Gastrocnemius medialis (tissue), 4 donors: Measurements from ENCODE around the gene CA9. TPM values are rescaled to one million over a fixed set of nuclear protein-coding genes. Genes with fewer than 3 reads are reported as not detected.

ENCODE experiments used
- ATAC-seq, 2 donors: fragments of 150-250 bp; one replicate each; pipeline ENCODE4 v1.9.1; 2016
- DNase-seq, 2 donors: peaks; one replicate each; pipeline ENCODE4 v3.0.0-alpha.2; 2019
- H3K27ac ChIP-seq, 4 donors: fragments of 200-600 bp; sonication (generic); 1 replicate in 1 of 4; 2 replicates in 3 of 4; pipeline ENCODE4 v1.5.1; 2016 to 2018; ENCODE audit warnings: mild to moderate bottlenecking in 2 of 4, moderate library complexity in 1 of 4
- H3K27me3 ChIP-seq, 3 donors: fragments of 200-600 bp; sonication (generic) in 2 of 3; 1 replicate in 1 of 3; 2 replicates in 2 of 3; pipeline versions ENCODE4 v1.5.1 to v1.6.0; 2016 to 2019; ENCODE audit warnings: mild to moderate bottlenecking in 1 of 3, moderate library complexity in 1 of 3
- H3K36me3 ChIP-seq, 2 donors: fragments of 200-600 bp; sonication (generic) in 1 of 2; one replicate each; pipeline ENCODE4 v1.5.1; 2017 to 2018
- H3K4me1 ChIP-seq, 2 donors: fragments of 200-600 bp; sonication (generic) in 1 of 2; one replicate each; pipeline ENCODE4 v1.5.1; 2016 to 2017; ENCODE audit warnings: mild to moderate bottlenecking in 2 of 2
- H3K4me3 ChIP-seq, 4 donors: fragments of 200-600 bp; sonication (generic) in 3 of 4; 1 replicate in 1 of 4; 2 replicates in 3 of 4; pipeline ENCODE4 v1.5.1; 2016 to 2019; ENCODE audit warnings: mild to moderate bottlenecking in 2 of 4
- H3K9me3 ChIP-seq, 3 donors: fragments of 200-600 bp; sonication (generic) in 2 of 3; 1 replicate in 1 of 3; 2 replicates in 2 of 3; pipeline ENCODE4 v1.5.1; 2016 to 2019
- POLR2A ChIP-seq, 2 donors: fragments of 450-650 bp; IDR thresholded peaks; one replicate each; pipeline ENCODE4 v1.6.1; 2017; ENCODE audit warnings: antibody characterized with exemption in 2 of 2, mild to moderate bottlenecking in 2 of 2, moderate library complexity in 2 of 2
- in situ Hi-C, 4 donors: fragments of 200-750 bp; cut with MboI; loops; one replicate each; pipeline versions ENCODE4 v1.15.0 to v1.8.0; 2017; ENCODE audit warnings: low sequenced_read_pairs in 4 of 4
- intact Hi-C: fragments of 100-400 bp; cut with DNase I; formaldehyde crosslinking; loops from one replicate; pipeline ENCODE4 v1.15.1; 2023; ENCODE audit warnings: low total_unique reads
- total RNA-seq, 4 donors: library from RNA; depleted of rRNA; stranded (reverse); fragments of >200 nt; gene quantifications; one replicate each; pipeline versions ENCODE4 v1.1.0 to v1.2.3, GENCODE V29; 2016
- TF ChIP-seq, protein P1 (sequence below), 5 experiments: fragments of 450-650 bp in 3 of 5; fragments of 200-600 bp in 2 of 5; sonication (generic) in 2 of 5; IDR thresholded peaks in 4 of 5; conservative IDR thresholded peaks in 1 of 5; 1 replicate in 4 of 5; 2 replicates in 1 of 5; pipeline ENCODE4 v1.5.1; 2016 to 2019; ENCODE audit warnings: antibody characterized with exemption in 5 of 5, mild to moderate bottlenecking in 3 of 5, moderate library complexity in 3 of 5

CA9 gene
- total RNA-seq, 4 donors from 2014 or later = not detected

DNA sequence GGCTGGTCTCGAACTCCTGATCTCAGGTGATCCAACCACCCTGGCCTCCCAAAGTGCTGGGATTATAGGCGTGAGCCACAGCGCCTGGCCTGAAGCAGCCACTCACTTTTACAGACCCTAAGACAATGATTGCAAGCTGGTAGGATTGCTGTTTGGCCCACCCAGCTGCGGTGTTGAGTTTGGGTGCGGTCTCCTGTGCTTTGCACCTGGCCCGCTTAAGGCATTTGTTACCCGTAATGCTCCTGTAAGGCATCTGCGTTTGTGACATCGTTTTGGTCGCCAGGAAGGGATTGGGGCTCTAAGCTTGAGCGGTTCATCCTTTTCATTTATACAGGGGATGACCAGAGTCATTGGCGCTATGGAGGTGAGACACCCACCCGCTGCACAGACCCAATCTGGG, 1.5 kb downstream of the CA9 start:
- Histone ChIP-seq H3K4me1 (peaks cover 7 to 24% of the 10 kb centered on the region in 2 donors), H3K36me3 (no peaks in the 10 kb centered on the region), H3K4me3 (peak overlapping the region; percentile 49 to 81 (median 56)), H3K9me3 (no peaks in the 10 kb centered on the region), H3K27me3 (no peaks in the 10 kb centered on the region), H3K27ac (no peak overlapping the region)
- in situ Hi-C loops = no loop called here
- ATAC-seq = no peak
- intact Hi-C loops = no loop called here
- DNase-seq = no peak
- no peak for TF ChIP-seq POLR2A (IDR thresholded peaks at IDR 0.05)
- TF ChIP-seq, protein P1, sequence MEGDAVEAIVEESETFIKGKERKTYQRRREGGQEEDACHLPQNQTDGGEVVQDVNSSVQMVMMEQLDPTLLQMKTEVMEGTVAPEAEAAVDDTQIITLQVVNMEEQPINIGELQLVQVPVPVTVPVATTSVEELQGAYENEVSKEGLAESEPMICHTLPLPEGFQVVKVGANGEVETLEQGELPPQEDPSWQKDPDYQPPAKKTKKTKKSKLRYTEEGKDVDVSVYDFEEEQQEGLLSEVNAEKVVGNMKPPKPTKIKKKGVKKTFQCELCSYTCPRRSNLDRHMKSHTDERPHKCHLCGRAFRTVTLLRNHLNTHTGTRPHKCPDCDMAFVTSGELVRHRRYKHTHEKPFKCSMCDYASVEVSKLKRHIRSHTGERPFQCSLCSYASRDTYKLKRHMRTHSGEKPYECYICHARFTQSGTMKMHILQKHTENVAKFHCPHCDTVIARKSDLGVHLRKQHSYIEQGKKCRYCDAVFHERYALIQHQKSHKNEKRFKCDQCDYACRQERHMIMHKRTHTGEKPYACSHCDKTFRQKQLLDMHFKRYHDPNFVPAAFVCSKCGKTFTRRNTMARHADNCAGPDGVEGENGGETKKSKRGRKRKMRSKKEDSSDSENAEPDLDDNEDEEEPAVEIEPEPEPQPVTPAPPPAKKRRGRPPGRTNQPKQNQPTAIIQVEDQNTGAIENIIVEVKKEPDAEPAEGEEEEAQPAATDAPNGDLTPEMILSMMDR (IDR thresholded peaks at IDR 0.05 in 4 of 5, conservative IDR thresholded peaks at IDR 0.05 in 1 of 5) = no peak

DNA sequence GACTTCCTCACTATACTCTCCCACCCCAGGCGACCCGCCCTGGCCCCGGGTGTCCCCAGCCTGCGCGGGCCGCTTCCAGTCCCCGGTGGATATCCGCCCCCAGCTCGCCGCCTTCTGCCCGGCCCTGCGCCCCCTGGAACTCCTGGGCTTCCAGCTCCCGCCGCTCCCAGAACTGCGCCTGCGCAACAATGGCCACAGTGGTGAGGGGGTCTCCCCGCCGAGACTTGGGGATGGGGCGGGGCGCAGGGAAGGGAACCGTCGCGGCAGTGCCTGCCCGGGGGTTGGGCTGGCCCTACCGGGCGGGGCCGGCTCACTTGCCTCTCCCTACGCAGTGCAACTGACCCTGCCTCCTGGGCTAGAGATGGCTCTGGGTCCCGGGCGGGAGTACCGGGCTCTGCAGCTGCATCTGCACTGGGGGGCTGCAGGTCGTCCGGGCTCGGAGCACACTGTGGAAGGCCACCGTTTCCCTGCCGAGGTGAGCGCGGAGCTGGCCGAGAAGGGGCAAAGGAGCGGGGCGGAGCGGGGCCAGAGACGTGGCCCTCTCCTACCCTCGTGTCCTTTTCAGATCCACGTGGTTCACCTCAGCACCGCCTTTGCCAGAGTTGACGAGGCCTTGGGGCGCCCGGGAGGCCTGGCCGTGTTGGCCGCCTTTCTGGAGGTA, 2.1 kb downstream of the CA9 start:
- no peaks in the 10 kb centered on the region for H3K9me3 ChIP-seq
- ATAC-seq = peak in 1 of 2 donors; percentile 12
- H3K27me3 ChIP-seq = no peaks in the 10 kb centered on the region
- H3K27ac ChIP-seq = no peak overlapping the region
- TF ChIP-seq POLR2A (IDR thresholded peaks at IDR 0.05) = no peak
- TF ChIP-seq, protein P1 (IDR thresholded peaks at IDR 0.05 in 4 of 5, conservative IDR thresholded peaks at IDR 0.05 in 1 of 5) = no peak
- in situ Hi-C loops = no loop called here
- intact Hi-C loops = no loop called here
- H3K36me3 ChIP-seq = no peaks in the 10 kb centered on the region
- DNase-seq = no peak
- peaks cover 7 to 24% of the 10 kb centered on the region in 2 donors for H3K4me1 ChIP-seq
- H3K4me3 ChIP-seq = peak overlapping the region; percentile 49 to 81 (median 56)

DNA sequence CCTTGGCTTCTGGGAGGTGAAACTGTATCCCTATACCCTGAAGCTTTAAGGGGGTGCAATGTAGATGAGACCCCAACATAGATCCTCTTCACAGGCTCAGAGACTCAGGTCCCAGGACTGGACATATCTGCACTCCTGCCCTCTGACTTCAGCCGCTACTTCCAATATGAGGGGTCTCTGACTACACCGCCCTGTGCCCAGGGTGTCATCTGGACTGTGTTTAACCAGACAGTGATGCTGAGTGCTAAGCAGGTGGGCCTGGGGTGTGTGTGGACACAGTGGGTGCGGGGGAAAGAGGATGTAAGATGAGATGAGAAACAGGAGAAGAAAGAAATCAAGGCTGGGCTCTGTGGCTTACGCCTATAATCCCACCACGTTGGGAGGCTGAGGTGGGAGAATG, 5.4 kb downstream of the CA9 start:
- in situ Hi-C loops = no loop called here

DNA sequence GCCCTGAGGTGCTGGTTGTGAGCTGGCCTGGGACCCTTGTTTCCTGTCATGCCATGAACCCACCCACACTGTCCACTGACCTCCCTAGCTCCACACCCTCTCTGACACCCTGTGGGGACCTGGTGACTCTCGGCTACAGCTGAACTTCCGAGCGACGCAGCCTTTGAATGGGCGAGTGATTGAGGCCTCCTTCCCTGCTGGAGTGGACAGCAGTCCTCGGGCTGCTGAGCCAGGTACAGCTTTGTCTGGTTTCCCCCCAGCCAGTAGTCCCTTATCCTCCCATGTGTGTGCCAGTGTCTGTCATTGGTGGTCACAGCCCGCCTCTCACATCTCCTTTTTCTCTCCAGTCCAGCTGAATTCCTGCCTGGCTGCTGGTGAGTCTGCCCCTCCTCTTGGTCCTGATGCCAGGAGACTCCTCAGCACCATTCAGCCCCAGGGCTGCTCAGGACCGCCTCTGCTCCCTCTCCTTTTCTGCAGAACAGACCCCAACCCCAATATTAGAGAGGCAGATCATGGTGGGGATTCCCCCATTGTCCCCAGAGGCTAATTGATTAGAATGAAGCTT, 6.1 kb downstream of the CA9 start:
- ATAC-seq (no peak), DNase-seq (no peak)
- no peak for TF ChIP-seq POLR2A (IDR thresholded peaks at IDR 0.05)
- TF ChIP-seq, protein P1 (IDR thresholded peaks at IDR 0.05 in 4 of 5, conservative IDR thresholded peaks at IDR 0.05 in 1 of 5) = no peak
- H3K4me3 ChIP-seq = no peak overlapping the region
- in situ Hi-C loops (no loop called here), intact Hi-C loops (no loop called here)
- no peak overlapping the region for H3K27ac ChIP-seq
- no peaks in the 10 kb centered on the region for H3K27me3 ChIP-seq
- H3K4me1 ChIP-seq = peaks cover 0 to 19% of the 10 kb centered on the region in 2 donors
- peaks cover 0 to 22% of the 10 kb centered on the region in 2 donors for H3K36me3 ChIP-seq
- H3K9me3 ChIP-seq = no peaks in the 10 kb centered on the region

More for the DNA sequence above, 5.4 kb downstream of the CA9 start:
- intact Hi-C loops = no loop called here
- H3K4me3 ChIP-seq = no peak overlapping the region
- H3K9me3 ChIP-seq = no peaks in the 10 kb centered on the region
- DNase-seq (no peak), ATAC-seq (no peak)
- TF ChIP-seq POLR2A (IDR thresholded peaks at IDR 0.05) = no peak
- H3K36me3 ChIP-seq = peaks cover 0 to 15% of the 10 kb centered on the region in 2 donors
- H3K27ac ChIP-seq = no peak overlapping the region
- peaks cover under 1 to 12% of the 10 kb centered on the region in 2 donors for H3K4me1 ChIP-seq
- no peaks in the 10 kb centered on the region for H3K27me3 ChIP-seq

DNA sequence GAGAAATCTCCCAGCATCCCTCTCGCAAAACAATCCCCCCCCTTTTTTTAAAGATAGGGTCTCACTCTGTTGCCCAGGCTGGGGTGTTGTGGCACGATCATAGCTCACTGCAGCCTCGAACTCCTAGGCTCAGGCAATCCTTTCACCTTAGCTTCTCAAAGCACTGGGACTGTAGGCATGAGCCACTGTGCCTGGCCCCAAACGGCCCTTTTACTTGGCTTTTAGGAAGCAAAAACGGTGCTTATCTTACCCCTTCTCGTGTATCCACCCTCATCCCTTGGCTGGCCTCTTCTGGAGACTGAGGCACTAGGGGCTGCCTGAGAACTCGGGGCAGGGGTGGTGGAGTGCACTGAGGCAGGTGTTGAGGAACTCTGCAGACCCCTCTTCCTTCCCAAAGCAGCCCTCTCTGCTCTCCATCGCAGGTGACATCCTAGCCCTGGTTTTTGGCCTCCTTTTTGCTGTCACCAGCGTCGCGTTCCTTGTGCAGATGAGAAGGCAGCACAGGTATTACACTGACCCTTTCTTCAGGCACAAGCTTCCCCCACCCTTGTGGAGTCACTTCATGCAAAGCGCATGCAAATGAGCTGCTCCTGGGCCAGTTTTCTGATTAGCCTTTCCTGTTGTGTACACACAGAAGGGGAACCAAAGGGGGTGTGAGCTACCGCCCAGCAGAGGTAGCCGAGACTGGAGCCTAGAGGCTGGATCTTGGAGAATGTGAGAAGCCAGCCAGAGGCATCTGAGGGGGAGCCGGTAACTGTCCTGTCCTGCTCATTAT, 6.8 kb downstream of the CA9 start:
- in situ Hi-C loops = no loop called here
- intact Hi-C loops = no loop called here
- TF ChIP-seq, protein P1 (IDR thresholded peaks at IDR 0.05 in 4 of 5, conservative IDR thresholded peaks at IDR 0.05 in 1 of 5) = no peak
- no peak for TF ChIP-seq POLR2A (IDR thresholded peaks at IDR 0.05)
- Histone ChIP-seq H3K27me3 (no peaks in the 10 kb centered on the region), H3K4me3 (no peak overlapping the region), H3K4me1 (peaks cover 5 to 25% of the 10 kb centered on the region in 2 donors), H3K36me3 (peaks cover 0 to 29% of the 10 kb centered on the region in 2 donors), H3K27ac (peak overlapping the region in 2 of 4 donors; percentile 48 to 98), H3K9me3 (no peaks in the 10 kb centered on the region)
- DNase-seq (no peak), ATAC-seq (peak in 1 of 2 donors; percentile 5)
